Activated T-cell treated with anti-CD3 and anti-CD28 coated beads for 48 hours (primary cell): ENCODE measurements around the gene C5.
"Not testable (repeated sequence)": the region's sequence is repeated elsewhere in the genome, so short reads cannot be mapped to it uniquely, and the experiment has no call there.

Experiments
- DNase-seq: peaks from one replicate; pipeline ENCODE4 v3.0.0-alpha.2; 2020; ENCODE audit warnings: low read depth

Gene C5

DNA sequence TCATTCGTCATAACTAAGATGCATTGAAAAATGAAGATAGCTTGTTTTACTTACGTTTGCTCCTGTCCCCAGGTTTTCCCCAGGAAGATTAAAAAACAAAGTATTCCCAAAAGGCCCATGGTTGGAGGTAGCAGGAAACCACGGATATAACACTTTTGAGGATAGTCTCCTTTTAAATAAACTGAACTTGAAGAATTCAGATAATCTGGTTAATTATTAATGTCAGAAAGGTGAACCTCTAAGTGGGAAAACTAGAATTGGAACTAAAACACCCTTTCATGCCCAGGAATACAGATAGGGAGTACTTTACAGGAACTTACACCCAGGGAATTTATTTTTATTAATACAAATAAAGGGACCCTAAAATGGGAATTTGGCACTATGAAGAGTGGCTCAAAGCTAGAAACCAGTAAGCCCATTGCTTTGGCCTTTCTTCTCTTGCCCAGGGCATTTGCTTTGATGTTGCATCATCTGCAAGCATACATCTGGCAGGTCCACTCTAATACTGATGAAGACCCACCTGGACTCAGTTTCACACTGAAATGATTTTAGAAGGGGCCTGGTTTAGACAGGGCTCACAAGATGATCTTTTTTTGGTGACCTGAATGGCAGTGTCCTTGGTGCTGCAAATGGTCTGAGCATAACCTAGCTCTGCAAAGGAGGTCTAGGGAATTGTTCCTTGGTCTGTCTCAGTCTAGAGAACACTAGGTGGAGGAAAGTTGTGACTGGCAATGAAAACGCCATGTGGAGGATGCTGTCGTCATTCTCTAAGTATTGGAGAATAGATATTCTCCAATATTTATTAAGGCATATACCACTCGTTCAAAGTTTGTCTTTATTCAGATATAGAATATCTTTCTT is at the start of gene C5:
Gene C5 (minus strand): TSS at position 148 of the 861 bp plus-strand sequence. CDS start 29 bp downstream, at position 119.
- DNase-seq: no peak

DNA sequence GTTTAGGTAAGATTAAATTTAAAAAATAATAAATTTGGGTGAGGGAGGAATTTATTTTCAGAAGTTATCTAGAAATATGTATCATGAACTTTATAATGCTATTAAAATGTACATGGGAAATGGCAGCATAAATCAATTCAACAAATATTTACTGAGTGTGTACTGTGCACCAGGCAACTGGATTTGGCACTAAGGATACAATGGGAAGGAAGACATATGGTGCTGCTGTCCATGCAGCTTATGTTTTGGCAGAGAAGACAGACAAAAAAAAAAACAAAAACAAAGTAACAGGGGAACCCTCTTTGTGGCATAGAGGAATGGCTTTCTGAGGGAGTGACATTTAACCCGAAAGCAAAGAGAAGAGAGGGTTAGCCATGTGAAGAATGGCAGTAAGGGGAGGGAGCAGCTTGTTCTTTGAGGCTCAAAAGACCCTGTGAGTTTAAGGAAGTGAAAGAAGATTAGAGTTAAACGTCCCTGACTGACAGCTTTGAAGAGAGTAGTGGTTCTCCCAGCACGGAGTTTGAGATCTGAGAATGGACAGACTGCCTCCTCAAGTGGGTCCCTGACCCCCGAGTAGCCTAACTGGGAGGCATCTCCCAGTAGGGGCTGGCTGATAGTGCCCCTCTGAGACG is 48.6 kb upstream of the C5 start:
- DNase-seq: no peak

DNA sequence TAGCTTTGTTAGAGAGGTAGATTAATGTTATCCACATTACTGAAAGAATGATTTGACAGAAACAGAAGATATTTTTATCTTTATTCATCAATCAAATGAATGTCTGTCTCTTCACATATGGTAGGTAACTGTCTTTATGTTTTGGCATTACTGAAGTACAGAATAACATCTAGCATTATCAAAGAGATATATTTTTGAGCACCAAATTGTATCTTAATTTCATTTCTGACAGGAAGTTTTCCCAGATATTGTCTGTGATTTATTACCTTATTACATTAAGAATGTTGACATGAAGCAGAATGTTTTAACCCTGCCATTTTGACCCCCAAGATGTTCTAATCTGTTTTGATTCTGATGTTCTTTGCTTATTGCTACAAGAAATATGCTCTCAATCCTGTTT is 45.0 kb upstream of the C5 start:
- DNase-seq: no peak

DNA sequence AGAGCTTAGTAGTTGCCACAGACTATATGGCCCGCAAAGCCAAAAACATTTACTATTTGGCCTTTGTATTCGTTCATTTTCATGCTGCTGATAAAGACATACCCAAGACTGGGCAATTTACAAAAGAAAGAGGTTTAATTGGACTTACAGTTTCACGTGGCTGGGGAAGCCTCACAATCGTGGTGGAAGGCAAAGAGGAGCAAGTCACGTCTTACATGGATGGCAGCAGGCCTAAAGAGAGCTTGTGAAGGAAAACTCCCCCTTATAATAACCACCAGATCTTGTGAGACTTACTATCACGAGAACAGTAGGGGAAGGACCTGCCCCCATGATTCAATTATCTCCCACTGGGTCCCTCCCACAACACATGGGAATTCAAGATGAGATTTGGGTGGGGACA is 40.7 kb upstream of the C5 start:
- DNase-seq: not testable (repeated sequence)

DNA sequence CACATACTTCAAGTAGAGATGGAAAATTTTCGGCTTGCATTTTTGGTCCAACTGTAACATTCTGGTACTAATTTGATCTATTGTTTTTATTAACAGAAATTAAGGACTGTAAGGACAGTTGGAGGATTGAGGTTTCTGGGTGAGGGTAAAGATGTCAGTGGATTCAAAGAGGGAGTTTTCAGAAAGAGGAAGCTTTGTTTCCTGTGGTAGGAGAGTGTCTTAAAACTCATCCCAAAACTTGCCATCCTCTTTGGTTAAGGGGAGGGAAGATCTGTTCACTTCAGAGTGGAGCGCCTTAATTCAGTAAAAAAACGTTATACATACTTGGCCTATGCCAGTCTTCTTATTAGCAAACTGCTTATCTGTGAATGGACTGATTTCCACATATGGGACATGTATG is 38.5 kb upstream of the C5 start:
- no peak for DNase-seq

DNA sequence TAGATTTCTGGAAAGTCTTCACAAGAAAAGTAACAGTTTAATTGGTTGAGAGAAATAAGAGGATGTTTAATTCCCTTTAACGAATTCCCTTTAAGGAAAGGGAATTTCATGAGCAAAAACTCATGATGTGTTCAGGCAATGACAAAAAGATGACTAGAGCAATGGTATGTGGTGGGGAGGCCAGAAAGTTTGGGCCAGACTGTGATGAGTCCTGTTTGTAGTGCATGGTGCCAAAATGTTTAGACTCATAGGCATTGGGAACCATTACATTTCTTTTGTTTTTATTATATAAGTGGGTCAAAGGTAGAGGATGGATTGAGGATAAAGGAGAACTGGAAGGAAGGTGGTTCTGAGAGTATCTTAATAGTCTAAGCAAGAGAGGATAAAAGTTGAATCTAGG is 35.6 kb upstream of the C5 start:
- no peak for DNase-seq

DNA sequence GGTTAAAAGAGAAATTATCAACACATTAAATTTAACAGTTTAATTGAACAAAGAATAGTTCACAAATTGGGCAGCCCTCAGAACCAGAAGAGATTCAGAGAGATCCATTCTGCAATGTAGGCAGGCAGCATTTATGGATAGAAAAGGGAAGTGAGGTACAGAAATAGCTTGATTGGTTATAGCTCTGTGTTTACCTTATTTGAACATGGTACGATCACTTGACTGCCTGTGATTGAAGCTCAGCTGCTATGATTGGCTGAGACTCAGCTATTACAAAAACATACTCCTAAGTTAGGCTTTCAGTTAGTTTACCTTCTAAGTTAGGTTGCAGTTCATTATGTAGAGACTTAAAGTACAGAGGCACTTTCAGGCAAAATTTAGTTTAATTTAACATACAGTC is 32.0 kb upstream of the C5 start:
- no peak for DNase-seq

DNA sequence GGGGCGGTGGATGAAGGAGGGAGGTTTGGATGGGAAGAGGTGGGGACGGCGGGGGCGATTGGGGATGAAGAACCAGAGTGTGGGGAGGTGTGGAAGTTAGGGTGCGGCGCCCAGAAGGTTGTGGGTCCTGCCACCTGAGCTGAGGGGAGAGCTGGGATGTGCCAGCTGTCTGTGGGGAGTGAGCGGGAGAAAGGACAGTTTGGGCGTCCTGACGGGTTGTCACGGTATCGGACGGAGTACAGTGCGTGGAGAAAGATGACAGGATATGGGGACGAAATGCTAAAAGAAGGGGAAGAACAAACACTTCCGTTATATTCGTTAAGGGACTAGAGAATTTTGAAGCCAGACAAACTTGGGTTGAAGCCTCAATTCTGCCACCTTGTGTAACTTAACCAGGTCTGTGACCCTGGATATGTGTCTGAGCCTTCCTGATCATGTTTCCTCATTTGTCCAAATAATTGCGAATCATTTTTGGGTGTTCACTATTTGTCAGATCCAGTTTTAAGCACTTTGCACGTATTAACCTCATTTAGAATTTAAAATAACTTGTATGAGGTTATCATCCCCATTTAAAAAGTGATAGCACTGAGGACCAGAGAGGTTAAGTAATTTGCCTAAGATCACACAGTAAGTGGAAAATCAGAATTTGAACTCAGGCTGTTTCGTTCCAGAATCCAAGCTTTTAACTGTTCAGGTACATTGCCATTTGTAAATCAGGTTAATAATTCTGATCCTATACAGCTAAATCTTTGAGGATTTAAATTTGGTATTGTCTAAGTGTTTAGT is 25.4 kb upstream of the C5 start:
- no peak for DNase-seq

DNA sequence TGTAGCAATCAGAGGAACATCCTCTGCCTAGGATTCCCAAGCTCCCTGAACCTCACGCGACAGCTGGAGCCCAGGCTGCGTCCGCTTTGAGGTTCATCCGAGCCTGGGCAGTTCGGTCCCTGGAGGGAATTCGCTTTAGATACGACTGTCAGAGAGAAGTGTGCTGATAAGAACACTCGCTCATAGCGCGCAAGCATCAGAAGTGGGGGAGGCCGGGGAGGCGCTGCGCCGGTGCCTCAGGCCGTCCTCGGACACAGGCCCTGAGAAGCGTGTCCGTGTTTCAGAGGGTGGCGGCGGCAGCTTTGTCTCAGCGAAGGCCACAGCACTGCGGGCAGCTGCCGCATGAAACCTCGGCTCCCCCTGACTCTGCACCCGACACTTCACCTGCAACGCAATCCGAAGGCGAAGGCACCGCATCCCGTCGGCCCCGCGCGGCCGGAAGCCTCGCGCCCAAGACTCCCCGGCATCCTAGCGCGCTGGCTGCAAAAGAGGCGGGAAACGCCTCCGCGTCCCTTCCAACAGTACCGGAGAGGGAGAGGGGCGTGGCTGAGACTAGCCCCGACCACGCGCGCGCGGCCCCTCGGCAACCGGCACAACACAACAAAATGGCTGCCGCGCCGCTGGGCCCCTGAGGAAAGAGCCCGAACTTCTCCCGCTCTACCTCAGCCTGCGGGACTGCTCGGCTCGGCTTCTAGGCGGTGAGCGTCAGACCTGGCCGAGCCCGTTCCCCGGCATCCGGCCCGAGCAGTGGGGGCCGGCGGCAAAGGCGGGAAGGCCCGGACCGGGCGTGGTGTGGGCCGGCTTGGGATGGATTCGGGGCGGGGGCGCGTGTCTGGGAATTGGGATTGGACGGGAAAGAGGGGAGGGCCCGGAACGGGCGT is 24.5 kb upstream of the C5 start, which contains the start of gene CNTRL:
Gene CNTRL (plus strand): TSS at position 586 of the 881 bp plus-strand sequence. CDS start 13,372 bp downstream, outside the sequence.
- peak; percentile 96 for DNase-seq

DNA sequence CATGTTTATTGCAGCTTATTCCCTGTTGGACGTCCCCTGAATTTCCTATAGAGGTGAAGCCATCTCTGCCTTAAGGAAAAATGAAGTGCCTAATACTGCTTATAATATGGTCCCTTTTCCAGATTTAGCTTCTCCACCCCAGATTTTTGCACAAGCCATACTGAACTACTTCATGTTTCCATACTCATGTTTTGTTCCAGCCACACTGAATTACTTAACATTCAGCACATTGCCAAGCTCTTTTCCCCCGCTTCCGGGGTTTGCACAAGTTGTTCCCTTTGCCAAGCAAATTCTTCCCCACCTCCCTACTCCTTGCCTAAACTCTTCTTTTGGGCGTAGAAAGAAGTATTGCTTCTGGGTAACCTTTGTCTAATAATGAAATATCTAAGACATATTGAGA is 23.0 kb upstream of the C5 start:
- DNase-seq: no peak

DNA sequence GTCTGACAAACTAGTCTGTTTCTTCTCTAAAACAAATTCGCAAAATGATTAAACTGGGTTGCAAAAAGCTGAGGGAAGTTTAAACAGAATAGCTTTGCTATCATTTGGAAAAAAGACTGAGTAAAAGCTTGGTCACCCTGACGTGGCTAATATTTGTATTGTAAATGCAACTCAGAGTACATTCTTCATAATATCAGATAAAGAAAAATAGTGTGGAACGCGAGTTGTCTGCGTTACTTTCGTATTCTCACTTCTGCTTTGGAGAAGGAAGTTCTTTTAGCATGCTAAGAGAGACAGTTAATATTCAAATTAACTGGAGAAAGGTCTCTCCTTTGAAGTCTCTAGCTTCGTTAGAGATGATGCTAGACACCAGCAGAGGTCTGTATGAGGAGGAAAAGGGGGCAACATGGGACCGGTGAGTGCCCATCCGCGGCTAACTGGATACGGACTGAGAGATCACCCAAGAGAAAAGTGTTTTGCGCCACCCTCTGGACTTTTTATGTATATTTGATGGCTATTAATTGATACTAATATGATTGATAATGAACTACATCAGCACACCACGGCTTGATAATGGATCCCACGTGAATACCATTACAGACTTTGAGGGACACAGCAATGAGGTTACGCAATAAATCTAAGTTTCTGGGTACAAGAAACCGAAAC is 21.8 kb upstream of the C5 start:
- no peak for DNase-seq

DNA sequence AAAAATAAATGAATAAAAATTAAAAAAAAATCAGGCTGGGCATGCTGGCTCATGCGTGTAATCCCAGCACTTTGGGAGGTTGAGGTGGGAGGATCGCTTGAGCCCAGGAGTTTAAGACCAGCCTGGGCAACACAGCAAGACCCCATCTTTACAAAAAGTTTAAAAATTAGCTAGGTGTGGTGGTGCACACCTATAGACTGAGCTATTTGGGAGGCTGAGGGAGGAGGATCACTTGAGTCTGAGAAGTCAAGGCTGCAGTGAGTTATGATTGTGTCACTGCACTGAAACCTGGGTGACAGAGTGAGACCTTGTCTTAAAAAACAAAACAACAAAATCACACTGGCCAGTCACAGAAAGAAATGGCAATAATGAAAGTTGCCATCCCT is 21.3 kb upstream of the C5 start:
- no peak for DNase-seq

DNA sequence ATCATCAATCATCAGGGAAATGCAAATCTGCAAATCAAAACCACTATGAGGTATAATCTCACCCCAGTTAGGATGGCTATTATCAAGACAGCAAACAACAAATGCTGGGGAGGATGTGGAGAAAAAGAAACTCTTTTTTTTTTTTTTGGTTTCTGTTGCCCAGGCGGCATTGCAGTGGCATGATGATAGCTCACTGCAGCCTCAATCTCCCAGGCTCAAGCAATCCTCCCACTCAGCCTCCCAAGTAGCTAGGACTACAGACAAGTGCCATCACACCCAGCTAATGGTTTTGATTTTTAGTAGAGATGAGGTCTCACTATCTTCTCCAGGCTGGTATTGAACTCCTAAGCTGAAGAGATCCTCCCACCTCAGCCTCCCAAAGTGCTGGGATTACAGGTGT is 19.3 kb upstream of the C5 start:
- DNase-seq: no peak

DNA sequence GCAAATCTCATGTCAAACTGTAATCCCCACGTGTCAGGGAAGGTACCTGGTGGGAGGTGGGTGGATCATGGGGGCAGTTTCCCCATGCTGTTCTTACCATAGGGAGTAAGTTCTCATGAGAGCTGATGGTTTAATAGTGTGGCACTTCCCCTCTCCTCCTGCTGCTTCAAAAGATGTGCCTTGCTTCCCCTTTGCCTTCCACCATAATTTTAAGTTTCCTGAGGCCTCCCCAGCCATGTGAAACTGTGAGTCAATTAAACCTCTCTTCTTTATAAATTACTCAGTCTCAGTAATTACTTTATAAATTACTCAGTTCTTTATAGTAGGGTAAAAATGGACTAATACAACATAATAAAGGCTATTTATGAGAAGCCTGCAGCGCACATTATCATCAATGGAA is 17.6 kb upstream of the C5 start:
- DNase-seq: no peak

DNA sequence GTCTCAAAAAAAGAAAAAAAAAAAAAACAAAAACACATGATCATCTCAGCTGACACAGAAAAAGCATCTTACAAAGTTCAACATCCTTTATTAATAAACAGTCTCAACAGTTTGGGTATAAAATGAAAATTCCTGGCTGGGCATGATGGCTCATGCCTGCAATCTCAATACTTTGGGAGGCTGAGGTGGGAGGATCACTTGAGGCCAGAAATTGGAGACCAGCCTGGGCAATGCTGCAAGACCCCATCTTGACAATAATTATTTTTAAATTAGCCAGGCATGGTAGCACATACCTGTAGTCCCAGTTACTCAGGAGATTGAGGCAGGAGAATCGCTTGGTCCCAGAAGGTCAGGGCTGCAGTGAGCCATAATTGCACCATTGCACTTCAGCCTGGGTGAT is 16.8 kb upstream of the C5 start:
- no peak for DNase-seq

DNA sequence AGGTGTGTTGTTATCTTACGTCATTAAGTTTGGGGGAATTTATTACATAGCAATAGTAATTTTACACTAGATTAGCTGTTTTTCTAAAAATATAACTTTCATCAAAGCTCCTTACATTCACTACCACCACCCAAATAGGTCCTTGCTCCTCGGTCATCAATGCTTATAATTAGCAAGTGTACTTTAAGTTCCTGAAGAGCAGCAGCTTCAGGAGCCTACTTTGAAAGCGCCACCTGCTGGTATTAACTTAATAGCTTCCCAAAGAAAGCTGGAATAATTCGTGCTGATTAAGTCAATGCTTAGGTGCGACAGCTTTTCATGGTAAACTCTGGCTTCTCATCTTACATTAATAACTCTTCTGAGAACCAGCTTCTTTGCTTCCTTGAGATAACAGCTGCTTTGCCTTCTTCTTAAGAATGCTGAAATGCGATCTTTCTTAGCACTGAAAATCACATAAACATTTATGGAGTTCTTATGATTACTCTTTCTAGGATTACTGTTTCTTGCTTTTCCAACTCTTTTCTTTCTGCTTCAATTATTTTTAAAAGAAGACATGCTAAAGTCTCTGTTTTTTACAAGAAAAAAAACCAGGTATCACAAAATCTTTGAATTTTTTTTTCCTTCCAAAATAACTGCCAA is 10.0 kb upstream of the C5 start:
- DNase-seq: no peak

DNA sequence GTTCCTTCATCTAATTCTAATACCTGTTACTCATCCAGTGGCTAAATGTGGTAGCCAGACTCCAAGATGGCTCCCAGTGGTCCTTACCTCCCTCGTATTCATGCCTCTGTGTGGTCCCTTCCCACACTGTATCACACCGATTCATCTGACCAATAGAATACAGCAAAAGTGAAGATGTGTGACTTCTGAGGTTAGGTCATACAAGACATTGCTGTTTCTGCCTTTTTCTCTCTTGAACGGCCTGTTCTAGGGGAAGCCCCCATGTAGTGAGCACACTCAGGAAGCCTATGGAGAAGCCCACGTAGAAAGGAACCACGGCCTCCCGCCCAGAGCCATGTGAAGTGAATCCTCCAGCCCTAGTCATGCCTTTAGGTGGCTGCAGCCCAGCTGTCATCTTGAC is 9.4 kb upstream of the C5 start:
- DNase-seq: no peak

DNA sequence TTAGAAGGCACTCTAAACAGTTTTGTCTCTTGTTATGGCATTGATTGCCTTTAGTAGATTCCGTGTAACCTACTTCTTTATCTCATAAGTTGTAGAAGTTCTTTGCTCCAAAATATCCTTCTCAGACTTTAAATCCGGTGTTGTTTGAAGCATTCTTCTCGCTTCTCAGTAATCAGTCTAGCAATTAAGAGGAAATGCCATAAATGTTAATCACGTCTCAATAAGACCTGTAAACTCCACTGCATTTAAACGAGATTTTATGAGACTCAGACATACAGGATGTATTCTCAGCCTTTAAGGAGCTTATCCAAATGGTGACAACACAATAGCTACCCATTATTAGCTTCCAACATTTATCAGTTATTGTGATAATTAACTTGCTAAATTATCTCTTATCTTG is 7.7 kb upstream of the C5 start:
- DNase-seq: no peak

DNA sequence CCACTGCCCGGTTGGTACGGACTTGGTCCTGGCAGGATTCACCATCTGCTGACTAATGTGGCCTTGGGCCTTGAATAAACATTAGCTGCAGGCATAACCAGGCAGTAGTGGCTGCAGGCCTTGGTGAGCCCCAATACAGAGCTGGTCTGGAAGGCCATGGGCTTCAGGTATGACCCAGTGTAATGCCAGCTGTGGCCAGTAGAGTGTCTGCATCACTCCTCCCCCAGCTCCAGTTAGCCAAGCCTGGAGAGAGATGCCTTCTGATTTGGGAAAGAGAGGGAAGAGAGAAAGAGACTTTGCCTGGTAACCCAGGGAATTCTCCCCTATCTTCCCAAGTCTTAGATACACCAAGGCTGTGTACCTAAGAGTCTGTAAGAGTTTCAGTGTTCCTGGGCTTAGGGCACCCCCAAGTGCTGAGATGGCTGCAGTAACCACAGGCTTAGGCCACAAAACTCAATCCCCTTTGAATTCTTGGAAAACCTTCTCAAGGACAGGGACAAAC is 5.6 kb upstream of the C5 start:
- DNase-seq: no peak

DNA sequence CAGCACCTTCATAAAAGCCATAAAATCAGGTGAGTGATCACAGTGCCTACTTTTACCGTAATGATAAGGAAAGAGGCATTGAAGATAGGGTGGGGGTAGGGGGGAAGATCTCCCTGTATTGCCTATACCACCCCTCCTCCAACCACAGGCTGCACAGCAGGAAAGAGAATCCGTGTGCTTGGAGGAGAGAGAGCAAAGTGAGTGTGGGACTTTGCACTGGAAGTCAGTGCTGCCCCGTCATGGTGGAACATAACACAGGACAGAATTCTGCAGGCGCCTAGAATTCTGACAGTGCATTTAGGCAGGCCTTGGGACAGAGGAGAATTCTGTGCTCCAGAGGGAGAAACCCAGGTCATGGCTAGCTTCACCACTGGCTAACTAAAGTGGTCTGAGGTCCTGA is 3.5 kb upstream of the C5 start:
- DNase-seq: no peak

DNA sequence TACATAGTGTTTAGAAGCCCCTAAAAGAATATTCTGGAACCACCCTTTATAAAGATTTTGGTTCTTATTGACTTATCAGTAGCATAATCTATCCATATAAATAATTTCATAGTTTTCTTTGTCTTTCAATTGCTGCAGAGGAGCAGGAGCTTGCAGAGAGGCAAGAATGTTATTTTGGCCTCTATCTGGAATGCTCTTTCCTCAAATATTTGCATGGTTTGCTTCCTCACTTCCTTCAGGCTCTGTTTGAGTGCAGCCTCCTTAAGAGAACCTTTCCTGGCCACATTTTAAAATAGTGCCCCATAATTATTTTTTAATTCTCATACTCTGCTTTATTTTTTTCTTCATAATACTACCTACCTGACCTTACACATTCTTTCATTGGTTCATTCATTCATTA is 1.5 kb downstream of the C5 start:
- no peak for DNase-seq
